GM18870 (cell line): ENCODE data around the gene DUSP28.

Source experiments
- ATAC-seq: cut with Tn5 transposase; IDR thresholded peaks from one replicate; pipeline ENCODE4 v1.9.1; 2021; ENCODE audit warnings: moderate library complexity; ENCODE audit not compliant: unreplicated experiment

Gene DUSP28

DNA sequence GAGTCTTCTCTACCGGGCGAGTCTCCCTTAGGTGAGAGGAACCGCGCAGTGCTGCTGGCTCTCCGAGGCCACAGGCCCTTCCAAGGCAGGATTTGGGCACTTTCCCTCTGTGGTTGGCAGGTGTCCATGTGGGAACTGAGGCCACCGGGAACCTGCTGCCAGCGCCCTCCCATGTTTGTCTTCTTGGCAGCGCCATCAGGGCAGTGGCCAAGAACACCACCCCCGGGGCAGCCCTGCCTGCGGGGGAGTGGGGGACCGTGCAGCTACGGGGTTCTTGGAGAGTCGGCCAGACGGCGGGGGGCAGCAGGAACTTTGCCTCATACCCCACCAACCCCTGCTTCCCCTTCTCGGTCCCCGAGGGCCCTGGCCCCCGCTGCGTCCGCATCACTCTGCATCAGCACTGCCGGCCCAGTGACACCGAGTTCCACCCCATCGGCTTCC, 36.4 kb downstream of the DUSP28 start:
- ATAC-seq: no peak

DNA sequence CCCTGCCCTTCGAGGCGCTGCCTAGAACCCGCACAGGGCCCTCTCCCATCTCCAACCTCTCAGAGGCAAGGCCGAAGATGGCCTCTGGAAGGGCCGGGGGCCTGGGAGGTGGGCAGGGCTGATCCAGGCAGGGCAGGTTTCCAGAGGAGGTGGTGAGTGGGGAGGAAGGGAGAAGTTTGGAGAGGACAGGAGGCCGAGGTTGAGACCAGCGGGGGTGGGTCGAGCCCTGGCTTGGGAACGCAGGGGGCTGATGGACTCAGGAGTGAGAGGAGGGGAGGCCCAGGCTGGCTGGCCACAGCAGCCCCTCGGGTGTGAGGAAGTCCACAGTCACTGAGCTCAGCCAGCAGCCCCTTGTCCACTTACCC, 36.9 kb downstream of the DUSP28 start:
- ATAC-seq: no peak

DNA sequence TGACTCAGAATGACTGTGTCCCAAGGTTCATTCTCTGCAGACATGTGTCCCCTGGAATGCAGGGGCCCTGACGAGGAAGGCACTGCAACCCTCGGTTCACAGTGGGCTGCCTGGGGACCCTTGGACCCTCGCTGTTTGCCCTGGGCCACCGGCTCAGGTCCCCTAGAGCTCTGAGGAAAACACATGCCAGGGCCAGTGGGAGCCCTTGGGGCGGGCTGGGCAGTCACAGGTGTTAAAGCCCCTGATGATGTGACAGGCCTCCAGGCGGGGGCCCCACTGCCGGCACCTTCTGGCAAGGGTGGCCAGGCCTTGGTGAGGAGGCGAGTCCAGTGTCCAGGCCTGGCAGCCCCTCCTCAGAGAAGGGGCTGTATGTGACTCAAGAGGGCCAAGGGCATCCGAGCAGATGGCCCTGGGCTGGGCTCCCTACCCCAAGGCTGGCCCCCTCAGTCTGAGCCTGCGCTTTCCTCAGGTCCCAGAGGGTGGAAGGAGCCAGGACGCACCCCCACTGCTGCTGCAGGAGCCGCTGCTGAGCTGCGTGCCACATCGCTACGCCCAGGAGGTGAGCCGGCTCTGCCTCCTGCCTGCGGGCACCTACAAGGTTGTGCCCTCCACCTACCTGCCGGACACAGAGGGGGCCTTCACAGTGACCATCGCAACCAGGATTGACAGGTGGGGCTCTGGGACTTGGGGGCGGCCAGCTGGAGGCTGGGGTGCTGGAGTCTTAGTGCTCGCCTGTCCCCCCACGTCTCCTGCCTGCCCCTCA, 37.4 kb downstream of the DUSP28 start:
- ATAC-seq: no peak

DNA sequence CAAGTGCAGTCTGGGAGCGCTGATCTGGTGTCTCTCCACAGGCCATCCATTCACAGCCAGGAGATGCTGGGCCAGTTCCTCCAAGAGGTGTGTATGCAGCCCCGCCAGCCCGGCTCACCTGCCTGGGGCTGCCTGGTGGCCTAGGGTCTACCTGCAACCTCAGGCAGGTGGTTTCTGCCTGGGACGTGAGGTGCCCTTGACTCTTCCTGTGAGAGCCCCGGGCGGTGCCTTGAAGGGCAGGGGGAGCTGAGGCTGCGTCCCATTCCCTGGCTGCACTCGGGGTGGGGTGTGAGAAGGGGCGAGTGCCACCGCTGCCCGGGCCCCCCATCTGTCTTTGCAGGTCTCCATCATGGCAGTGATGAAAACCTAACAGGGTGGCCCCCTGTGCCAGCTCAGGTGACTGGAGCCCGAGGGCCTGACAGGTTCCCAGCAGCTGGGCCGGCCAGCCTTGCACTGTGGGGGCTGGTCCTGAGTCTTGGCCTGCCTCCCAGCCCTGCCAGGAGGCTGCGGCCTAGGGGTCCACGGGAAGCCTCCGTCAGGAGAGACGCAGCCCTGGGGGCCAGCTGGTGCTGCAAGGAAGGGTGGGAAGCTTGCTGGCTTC, 38.3 kb downstream of the DUSP28 start:
- no peak for ATAC-seq

DNA sequence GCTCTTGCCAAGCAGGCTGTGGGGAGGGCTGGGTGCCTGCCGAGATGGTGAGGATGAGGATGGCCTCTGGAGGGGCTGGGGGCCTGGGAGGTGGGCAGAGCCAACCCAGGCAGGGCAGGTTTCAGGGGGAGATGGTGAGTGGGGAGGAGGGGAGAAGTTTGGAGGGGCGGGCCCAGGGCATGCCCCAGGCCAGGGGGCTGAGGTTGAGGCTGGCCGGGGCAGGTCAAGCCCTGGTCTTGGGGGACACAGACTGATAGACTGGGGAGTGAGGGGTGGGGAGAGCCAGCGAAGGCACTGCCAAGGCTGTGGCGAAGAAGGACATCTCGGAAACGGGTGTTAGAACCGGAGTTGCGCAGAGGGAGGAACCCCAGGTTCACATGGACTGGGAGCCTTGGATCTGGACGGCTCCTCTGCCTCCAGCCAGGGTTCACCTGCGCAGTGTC, 39.0 kb downstream of the DUSP28 start:
- no peak for ATAC-seq

DNA sequence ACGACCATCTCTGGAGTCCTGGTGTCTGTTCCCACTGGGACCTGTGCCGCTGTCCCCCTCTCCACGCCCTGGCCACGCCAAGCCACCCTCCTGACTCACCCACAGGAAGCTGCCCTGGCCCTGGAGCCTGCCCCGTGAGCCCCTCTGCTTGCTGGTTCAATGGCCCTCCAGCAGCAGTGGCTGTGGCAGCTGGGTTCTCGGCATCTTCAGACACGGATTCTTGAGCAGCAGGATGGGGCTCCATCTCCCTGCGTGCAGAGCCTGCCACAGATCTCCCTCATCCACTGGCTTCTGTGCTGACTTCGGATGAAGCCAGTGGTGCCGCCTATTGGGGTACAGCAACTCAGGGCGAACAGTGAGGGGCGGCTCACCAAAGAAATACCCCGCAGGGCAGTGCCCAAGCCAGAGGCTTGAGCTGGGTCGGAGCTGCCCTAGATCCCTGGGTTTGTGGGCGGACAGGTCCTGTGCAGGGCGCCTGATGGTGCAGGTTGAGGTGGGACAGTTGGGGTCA, 40.3 kb downstream of the DUSP28 start:
- no peak for ATAC-seq

DNA sequence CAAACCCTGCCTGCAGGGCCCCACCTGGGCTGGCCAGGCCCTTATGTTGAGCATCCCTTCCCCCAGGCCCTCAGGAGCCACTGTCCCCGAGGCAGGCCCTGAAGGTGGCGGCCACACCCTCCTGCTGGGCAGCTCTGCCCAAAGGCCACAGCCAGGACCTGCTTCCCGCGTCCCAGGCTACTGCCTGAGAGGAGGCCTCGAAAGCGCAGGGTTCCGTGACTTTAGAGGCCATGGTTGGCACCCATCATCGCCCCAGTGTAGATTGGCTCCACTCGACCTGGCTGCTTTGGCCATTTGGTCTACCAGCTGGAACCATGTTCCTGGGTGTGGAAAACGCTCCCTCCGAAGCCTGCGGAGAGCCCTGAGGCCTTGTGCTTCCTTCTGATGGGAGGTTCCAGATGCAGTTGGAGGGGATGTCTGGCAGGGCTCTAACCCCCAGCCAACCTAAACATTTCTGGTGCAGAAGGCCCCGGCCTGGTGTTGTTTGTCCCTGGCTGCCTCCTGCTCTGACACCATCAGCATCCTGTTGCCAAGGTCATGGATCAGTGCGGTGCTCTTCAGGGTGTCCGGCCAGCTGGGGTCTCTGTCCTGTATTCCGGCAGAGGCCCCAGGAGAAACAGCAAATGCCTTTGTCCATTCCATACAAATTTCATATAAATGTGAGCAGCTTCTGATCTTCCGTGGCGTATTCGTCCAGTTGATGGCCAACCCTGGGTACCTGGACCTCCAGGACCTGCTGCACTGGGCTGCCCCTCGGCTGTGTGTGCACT, 41.1 kb downstream of the DUSP28 start:
- no peak for ATAC-seq

DNA sequence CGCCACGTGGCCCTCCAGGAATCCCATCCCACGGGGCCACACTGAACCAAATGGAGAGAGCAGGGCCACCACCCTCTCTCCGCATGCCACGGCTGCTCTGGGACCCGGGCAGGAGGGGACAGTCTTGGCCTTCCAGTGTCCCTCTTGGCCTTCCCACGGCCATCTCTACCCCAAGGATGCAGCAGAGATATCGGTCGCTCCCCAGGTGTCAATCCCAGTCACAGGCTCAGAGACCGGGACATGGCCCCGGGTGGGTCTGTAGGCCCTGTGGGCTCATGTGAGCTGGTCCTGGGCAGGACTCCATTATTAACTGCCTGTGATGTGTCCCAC, 41.6 kb downstream of the DUSP28 start:
- no peak for ATAC-seq

DNA sequence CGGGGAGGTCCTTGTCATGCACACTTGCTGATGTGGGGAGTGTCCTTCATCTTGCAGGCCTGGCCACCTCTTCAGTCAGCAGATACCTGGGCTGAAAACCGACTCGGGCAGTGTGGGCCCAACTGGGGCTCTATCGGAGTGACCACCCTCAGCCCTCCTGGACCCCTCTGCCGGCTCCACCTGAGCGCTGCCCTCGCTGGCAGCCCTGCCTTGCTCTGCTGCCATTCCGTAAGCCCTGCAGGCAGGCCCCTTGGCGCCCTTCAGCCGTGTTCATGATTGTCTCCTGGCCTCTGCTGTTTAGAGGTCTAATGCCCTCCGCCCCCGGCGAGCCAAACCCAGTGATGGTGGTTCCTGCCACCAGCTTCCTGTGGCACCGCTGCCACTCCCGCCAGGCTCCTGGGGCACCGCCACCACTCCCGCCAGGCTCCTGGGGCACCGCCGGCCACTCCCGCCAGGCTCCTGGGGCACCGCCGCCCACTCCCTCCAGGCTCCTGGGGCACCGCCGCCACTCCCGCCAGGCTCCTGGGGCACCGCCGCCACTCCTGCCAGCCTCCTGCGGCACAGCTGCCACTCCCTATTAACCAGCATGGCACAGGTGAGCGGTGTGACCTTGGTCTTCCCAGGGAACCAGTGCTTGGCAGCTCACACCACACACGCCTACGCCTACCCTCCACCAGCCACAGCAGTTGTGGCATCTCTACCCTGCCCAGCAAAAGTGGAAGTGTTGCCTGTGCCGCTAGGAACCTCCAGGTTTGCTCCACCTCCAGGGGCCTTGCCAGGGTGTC, 42.3 kb downstream of the DUSP28 start:
- no peak for ATAC-seq

DNA sequence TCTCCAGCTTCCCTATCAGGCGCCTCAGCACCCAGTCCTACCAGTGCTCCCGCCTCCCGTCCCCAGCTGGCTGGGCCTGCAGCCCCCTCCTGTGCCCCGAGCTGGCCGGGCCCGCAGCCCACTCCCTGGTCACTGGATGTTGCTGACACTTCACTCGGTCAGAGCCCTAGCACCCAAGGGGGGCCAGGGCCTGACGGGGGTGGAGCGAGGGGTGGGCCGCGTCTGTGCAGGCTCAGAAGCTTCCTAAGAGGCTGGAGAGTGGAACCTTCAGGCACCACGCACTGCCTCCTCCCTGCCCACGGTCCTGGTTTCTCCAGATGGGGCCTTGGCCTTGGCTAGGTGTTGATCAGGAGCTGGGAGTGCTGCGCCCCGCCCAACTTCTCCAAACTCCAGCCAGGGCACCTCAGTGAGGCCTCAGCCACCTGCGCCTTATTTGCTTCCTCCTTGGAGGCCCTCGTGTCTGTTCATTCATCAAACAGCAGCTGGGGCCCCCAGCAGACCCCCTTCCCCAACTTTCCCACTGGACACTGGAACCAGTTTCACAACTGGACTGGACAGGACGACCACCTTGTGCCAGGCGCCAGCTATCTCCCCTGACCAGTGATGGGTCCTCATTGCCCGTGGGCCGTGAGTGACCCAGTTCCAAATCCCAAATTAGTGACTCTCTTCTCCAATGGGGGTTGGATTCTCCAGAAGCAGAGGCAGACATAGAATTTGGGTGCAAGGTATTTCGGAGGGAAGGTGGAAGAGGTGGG, 43.1 kb downstream of the DUSP28 start:
- ATAC-seq: no peak

DNA sequence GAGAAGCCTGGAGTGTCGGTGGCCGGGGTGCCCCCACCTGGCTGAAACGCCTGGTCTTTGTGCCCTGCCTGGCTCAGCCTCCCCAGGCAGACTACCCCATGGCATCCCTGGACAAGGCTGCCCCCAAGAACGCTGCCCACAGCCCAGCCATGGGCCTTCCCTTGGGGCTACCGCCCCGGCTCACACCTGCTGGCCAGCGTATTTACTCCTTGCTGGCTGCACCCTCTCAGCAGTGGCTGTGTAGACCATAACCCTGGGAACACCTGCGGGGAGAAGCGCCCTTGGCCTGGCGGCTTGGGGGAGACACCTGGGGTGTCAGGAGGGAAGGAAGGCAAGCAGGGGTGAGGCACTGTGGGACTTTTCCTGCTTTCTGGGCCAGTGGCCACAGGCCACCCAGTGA, 43.7 kb downstream of the DUSP28 start:
- ATAC-seq: no peak

DNA sequence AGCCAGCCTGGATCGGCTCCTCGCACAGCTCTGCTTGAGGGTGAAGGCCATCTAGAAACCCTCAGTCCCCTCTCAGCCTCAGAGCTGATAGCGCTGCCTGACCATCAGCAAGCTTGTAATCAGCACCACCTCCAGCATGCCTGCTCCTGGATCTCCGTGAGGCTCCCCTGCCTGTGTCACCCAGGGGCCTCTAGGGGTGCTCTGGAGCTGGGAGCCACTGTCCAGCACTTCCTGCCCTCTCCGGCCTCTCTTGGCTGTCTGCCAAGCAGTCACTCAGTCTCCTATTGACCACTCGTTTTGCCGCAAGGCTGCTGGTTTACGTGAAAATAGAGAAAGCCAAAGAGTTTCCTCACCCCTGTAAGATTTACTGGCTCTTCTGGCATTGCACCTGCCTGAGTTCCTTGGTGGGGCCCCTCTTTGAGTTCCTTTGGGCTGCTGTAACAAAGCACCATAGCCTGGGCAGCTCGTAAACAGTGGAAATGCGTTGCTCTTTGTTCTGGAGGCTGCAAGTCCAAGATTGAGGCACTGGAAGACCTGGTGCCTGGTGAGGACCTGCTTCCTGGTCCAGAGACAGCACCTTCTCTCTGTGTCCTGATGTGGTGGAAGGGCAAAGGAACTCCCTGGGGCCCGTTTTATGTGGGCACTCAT, 44.3 kb downstream of the DUSP28 start:
- ATAC-seq: no peak

DNA sequence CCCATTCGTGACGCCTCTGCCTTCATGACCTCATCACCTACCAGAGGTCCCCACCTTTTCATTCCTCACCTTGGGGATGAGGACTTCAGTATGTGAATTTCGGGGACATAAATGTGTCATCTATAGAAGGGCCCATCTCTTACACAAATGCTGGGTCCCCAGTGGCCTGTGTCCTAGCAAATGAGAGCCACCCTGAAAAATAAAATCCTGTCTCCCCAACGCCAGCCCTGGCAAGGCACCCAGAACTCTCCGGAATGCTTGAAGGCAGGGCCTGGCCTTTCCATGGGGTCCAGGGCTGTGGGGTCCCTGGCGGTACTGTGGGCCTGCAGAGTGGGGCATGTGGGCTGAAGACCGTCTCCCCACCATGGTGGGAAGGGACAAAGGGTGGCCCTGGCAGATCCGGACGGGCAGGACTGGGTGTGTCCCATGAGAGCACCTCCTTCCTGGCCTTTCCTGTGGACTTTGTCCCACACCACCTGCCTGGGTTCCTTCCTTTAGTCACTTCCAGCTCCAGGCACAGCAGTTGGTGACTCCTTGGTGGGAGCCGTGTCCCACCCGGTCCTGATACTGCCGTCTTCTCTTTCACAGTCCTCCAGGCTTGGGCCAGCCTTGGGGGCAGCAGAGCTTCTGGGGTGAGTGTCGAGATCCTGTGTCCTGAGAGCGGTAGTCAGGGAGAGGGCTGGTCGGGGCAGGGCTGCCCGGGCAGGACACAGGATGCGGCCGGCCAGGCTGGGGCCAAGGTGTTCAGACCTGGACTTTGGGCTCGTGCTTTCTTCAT, 45.0 kb downstream of the DUSP28 start:
- ATAC-seq: no peak

DNA sequence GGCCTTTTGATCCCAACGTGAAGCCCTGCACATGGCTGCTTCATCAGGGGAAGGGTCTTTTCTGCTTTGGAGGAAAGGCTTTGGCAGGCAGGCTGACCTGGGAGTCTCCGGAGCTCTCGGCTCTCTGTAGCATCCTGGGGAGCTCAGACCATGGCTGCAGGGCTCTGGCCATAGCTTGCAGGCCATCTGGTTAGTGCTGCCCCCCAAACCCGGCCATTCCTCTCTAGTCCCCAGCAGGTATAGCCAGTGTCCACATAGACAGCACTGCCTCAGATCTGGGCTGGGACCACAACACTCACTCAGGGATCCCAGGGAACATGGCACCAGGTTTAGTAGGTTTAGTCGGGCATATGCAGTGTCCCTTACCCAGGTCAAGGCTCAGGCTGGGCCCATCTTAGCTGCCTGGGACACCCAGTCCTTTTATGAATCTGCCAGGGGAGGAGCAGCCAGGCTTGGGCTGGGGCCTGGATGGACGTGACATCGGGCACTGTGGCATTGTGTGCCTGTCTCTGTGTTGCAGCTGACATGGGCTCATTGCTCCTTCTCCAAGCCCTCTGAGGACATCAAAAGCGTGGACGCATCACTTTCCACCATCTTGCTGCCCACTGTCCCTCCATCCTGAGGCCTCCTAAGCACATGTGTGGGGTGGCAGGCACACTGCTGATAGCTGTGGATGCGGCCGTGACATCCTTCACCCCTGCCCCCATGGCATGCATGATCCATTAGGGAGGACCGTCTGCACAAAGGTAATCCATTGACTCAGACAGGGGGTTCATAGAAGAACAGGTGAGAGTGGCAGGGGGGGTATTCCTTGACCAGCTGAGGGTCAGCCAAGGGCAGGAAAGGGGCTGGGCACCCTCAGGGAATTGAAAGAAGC, 45.9 kb downstream of the DUSP28 start:
- no peak for ATAC-seq

DNA sequence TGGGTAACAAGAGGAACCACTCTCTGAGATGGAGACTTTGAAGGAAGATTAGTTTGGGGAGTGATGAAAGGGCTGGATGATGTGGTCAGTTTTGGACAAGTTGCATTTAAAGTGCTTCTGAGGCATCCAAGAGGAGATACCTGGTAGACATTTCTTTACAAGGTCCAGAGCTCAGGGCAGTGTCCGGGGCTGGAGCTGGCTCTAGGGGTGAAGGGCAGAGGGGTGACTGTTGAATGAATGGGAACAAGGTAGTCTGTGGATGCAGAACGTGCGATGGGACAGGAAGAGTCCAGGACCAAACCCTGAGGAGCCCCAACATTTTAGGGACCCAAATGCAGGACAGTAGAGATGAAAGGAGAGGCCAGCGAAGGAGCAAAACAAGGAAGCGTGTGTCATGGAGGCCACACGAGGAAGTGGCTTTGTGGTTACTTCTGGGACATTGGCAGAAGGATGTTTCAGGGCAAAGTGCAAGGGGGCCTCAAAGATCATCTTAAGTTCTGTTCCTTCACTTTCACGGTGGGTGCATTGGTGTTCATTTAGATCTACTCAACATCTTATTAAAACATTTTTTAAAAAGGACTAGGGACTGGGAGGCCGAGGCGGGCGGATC, 51.5 kb downstream of the DUSP28 start:
- no peak for ATAC-seq
